HG03095 (cell line): ENCODE results near the gene FREY1.

ENCODE experiments used
- ATAC-seq: cut with Tn5 transposase; IDR thresholded peaks from one replicate; pipeline ENCODE4 v1.9.1; 2021; ENCODE audit warnings: moderate library complexity; ENCODE audit not compliant: unreplicated experiment

The FREY1 gene

GRCh38 chr11:45929486-45930030 lies 22.5 kb upstream of the FREY1 start:
- ATAC-seq, result no peak

- ATAC-seq, result no peak
Observed at GRCh38 chr11:45928535-45929215, 21.6 kb upstream of the FREY1 start.

GRCh38 chr11:45927684-45928413 lies 20.8 kb upstream of the FREY1 start:
- ATAC-seq, result no peak

GRCh38 chr11:45927332-45927683 lies 20.2 kb upstream of the FREY1 start:
- ATAC-seq, result no peak

GRCh38 chr11:45926536-45927331 lies 19.7 kb upstream of the FREY1 start:
- ATAC-seq, result no peak

- no peak for ATAC-seq
Observed at GRCh38 chr11:45926001-45926401, 18.9 kb upstream of the FREY1 start.

GRCh38 chr11:45925550-45925949 lies 18.5 kb upstream of the FREY1 start:
- ATAC-seq, result no peak

- no peak for ATAC-seq
Observed at GRCh38 chr11:45924927-45925326, 17.9 kb upstream of the FREY1 start.

- no peak for ATAC-seq
Observed at GRCh38 chr11:45924036-45924915, 17.2 kb upstream of the FREY1 start.

GRCh38 chr11:45922425-45923082 lies 15.5 kb upstream of the FREY1 start, which contains the start of gene LARGE2:
Gene LARGE2, plus strand, starts transcription at chr11:45922656. Its CDS starts 227 bp downstream, at chr11:45922883.
- ATAC-seq, result no peak

- ATAC-seq, result no peak
Observed at GRCh38 chr11:45921561-45922424, 14.7 kb upstream of the FREY1 start.

GRCh38 chr11:45920531-45921477 lies 13.7 kb upstream of the FREY1 start:
- ATAC-seq, result no peak

- no peak for ATAC-seq
Observed at GRCh38 chr11:45919806-45920530, 12.9 kb upstream of the FREY1 start.

GRCh38 chr11:45918962-45919675 lies 12.0 kb upstream of the FREY1 start:
- no peak for ATAC-seq

- peak; percentile 38 for ATAC-seq
Observed at GRCh38 chr11:45918331-45918941, 11.4 kb upstream of the FREY1 start.
